ENCODE measurements around the gene NUP62. TPM values are rescaled to one million over a fixed set of nuclear protein-coding genes. Genes with fewer than 3 reads are reported as not detected.

The NUP62 gene
- total and polyA plus RNA-seq, 2 experiments from 2014 or later: 35.1 to 38.5 TPM

DNA sequence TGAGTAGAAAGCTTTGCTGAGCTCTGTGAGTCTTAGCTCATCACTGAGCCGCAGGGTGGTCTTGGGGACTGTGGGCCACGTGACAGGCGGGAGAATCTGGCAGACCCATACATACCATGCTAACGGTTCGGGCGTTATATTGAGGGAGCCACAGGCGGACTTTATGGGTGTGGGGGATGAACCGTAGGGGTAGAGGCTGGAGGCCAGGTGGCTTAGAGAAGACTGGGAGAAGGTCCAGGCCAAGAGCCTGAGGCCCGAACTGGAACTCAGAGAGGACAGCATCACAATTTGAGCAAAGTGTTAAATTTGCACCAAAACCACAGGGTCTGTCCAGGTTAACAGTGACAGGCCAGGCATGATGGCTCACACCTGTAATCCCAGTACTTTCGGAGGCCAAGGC, 15.6 kb downstream of the NUP62 start:
- no peak overlapping the region for H3K4me3 ChIP-seq
- H4K20me1 ChIP-seq (ENCODE audit: insufficient read depth): no peaks in the 10 kb centered on the region
- H3K4me1 ChIP-seq (ENCODE audit: insufficient read depth): no peaks in the 10 kb centered on the region
- no peak overlapping the region for H2AFZ ChIP-seq
- H3K27me3 ChIP-seq (replicated peaks; ENCODE audit: insufficient read depth): no peaks in the 10 kb centered on the region
- H3K36me3 ChIP-seq (ENCODE audit: low read depth): no peaks in the 10 kb centered on the region; the same call in 1 of the 2 replicates
- H3K9me2 ChIP-seq (ENCODE audit: insufficient read depth): no peaks in the 10 kb centered on the region
- 83 to 84% methylated on average over 10 of the region's 10 CpGs for WGBS, 2 experiments (ENCODE audit: low coverage in 1 of 2, low lambda C conversion rate in 2 of 2, missing lambda C conversion rate in 2 of 2)
- H3K79me2 ChIP-seq (ENCODE audit: insufficient read depth): peaks cover 37% of the 10 kb centered on the region
- TF ChIP-seq EZH2phosphoT487 (IDR thresholded peaks at IDR 0.05; ENCODE audit: insufficient read depth, low read depth): no peak
- no peak for TF ChIP-seq EZH2 (IDR thresholded peaks at IDR 0.05; ENCODE audit: insufficient read depth, poor library complexity, severe bottlenecking)
- no peaks in the 10 kb centered on the region for H3F3A ChIP-seq (ENCODE audit: insufficient read depth)
- no peak for DNase-seq
- no peak overlapping the region for H3K27ac ChIP-seq
- no peaks in the 10 kb centered on the region for H3K9me3 ChIP-seq (ENCODE audit: low read depth)
- in situ Hi-C loops (cut with MboI): no loop called here
- no peak overlapping the region for H3K4me2 ChIP-seq (ENCODE audit: unreplicated experiment)
- H3K9ac ChIP-seq: no peak overlapping the region

DNA sequence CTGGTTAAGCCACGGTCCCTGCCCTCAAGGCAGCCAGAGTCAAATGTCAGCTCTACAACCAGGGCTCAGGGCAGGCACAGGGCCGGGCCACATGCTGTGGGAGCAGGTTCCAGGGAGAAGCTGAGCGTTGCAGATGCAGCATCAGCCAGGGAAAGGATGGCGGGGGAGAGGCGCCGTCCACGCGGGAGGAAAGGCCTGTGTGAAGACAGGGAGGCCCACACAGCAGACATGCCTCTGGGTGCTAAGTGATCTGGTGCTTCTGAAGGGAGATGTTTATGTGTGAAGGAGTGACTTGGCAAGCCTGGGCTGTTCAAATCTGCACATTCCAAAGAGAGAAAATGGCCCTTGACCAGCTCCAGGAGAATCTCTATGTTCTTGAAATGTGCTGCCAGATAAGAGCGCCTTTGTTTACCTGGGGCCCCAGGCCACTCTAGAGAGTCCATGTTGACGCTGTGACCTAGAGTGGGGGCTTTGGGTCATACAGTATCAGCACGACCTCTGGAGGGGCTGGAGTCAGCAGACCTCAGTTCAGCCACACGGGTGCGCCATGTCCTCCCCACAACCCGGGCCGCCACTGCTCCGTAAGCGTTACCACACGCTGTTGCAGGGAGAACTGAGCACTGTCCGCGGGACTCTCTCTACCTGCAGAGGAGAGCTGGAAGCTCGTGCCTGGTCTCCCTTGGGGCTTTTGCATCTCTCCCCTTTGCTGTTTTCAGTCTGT, 16.2 kb downstream of the NUP62 start:
- Histone ChIP-seq H3K4me2 (ENCODE audit: unreplicated experiment) (no peak overlapping the region), H3K4me3 (no peak overlapping the region), H3K79me2 (ENCODE audit: insufficient read depth) (peaks cover 37% of the 10 kb centered on the region), H3K9me3 (ENCODE audit: low read depth) (no peaks in the 10 kb centered on the region), H3K9ac (no peak overlapping the region), H3K27me3 (replicated peaks; ENCODE audit: insufficient read depth) (no peaks in the 10 kb centered on the region), H3K36me3 (ENCODE audit: low read depth) (no peaks in the 10 kb centered on the region; the same call in 1 of the 2 replicates), H3K9me2 (ENCODE audit: insufficient read depth) (no peaks in the 10 kb centered on the region), H2AFZ (no peak overlapping the region), H4K20me1 (ENCODE audit: insufficient read depth) (no peaks in the 10 kb centered on the region), H3K27ac (no peak overlapping the region), H3F3A (ENCODE audit: insufficient read depth) (no peaks in the 10 kb centered on the region), H3K4me1 (ENCODE audit: insufficient read depth) (no peaks in the 10 kb centered on the region)
- 84 to 85% methylated on average over 21 of the region's 21 CpGs for WGBS, 2 experiments (ENCODE audit: low coverage in 1 of 2, low lambda C conversion rate in 2 of 2, missing lambda C conversion rate in 2 of 2)
- in situ Hi-C loops (cut with MboI): no loop called here
- DNase-seq: no peak
- TF ChIP-seq EZH2phosphoT487 (IDR thresholded peaks at IDR 0.05; ENCODE audit: insufficient read depth, low read depth) (no peak), EZH2 (IDR thresholded peaks at IDR 0.05; ENCODE audit: insufficient read depth, poor library complexity, severe bottlenecking) (no peak)

DNA sequence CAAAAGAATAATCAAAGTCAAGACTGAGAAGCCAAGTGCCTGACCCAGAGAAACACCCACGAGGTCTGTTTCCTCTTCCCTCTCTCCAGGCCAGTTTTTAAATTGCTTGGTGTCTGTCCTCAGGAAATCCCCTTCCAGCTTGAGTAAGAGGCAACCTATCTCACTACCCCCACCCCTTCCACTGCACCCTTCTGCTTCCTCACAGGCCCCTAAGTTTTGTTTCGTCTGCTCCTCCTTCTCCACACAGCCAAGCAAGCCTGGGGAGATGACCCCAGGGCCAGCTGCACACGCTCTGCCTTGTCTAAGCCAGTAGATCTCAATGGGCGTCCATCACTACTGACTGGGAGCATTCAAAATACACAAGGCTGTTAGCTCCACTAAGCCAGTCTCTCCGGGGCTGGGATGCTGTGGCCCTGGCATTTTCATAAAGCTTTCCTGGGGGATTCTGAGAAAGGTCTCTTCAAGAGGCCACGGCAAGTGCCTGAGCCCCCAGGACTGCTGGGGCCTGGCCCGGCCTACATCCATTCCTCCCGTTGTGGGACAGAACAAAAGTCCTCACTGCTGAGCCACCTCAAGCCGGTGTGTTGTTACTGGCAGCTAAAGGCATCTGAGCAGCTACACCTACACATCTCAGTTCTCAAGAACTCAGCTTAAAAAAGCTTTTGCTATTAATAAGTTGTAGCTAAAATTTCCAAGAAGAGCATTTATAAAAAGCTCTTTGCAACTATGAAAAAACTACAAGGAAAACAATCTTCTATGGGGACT, 17.7 kb downstream of the NUP62 start:
- DNase-seq: no peak
- in situ Hi-C loops (cut with MboI): no loop called here
- Histone ChIP-seq H3K4me1 (ENCODE audit: insufficient read depth) (no peaks in the 10 kb centered on the region), H3K79me2 (ENCODE audit: insufficient read depth) (peaks cover 23% of the 10 kb centered on the region), H3F3A (ENCODE audit: insufficient read depth) (no peaks in the 10 kb centered on the region), H3K36me3 (ENCODE audit: low read depth) (no peaks in the 10 kb centered on the region; the same call in 1 of the 2 replicates), H3K9me3 (ENCODE audit: low read depth) (no peaks in the 10 kb centered on the region), H3K9ac (no peak overlapping the region), H3K4me3 (no peak overlapping the region), H3K27ac (no peak overlapping the region), H3K27me3 (replicated peaks; ENCODE audit: insufficient read depth) (no peaks in the 10 kb centered on the region), H3K9me2 (ENCODE audit: insufficient read depth) (no peaks in the 10 kb centered on the region), H4K20me1 (ENCODE audit: insufficient read depth) (no peaks in the 10 kb centered on the region), H2AFZ (no peak overlapping the region), H3K4me2 (ENCODE audit: unreplicated experiment) (no peak overlapping the region)
- 67 to 69% methylated on average over 9 of the region's 9 CpGs for WGBS, 2 experiments (ENCODE audit: low coverage in 1 of 2, low lambda C conversion rate in 2 of 2, missing lambda C conversion rate in 2 of 2)
- TF ChIP-seq EZH2 (IDR thresholded peaks at IDR 0.05; ENCODE audit: insufficient read depth, poor library complexity, severe bottlenecking) (no peak), EZH2phosphoT487 (IDR thresholded peaks at IDR 0.05; ENCODE audit: insufficient read depth, low read depth) (no peak)

DNA sequence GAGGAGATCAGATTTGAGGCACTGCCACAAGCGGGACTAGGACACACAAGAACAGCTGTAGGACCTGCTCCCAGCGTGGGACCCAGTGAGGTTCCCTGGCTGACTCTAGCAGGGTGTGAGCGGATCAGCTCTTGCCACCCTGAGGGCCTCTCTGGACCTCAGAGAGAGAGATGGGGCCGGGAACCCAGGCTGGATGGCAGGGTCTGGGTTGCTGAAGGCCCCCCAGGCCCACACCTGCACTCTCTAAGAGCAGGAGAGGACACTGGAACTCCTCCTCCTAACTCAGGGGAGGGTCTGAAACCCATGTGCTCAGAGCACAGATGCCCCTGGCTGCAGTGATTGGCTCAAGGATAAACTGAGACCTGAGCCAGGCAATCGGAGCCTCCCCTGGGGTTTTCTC, 19.1 kb downstream of the NUP62 start:
- no peak overlapping the region for H3K4me3 ChIP-seq
- no peak overlapping the region for H3K4me2 ChIP-seq (ENCODE audit: unreplicated experiment)
- H4K20me1 ChIP-seq (ENCODE audit: insufficient read depth): no peaks in the 10 kb centered on the region
- in situ Hi-C loops (cut with MboI): no loop called here
- no peaks in the 10 kb centered on the region; the same call in 1 of the 2 replicates for H3K36me3 ChIP-seq (ENCODE audit: low read depth)
- peaks cover 12% of the 10 kb centered on the region for H3K79me2 ChIP-seq (ENCODE audit: insufficient read depth)
- TF ChIP-seq EZH2 (IDR thresholded peaks at IDR 0.05; ENCODE audit: insufficient read depth, poor library complexity, severe bottlenecking) (no peak), EZH2phosphoT487 (IDR thresholded peaks at IDR 0.05; ENCODE audit: insufficient read depth, low read depth) (no peak)
- no peak for DNase-seq
- H3K27ac ChIP-seq: no peak overlapping the region
- no peak overlapping the region for H2AFZ ChIP-seq
- no peaks in the 10 kb centered on the region for H3K4me1 ChIP-seq (ENCODE audit: insufficient read depth)
- H3K9me3 ChIP-seq (ENCODE audit: low read depth): no peaks in the 10 kb centered on the region
- no peak overlapping the region for H3K9ac ChIP-seq
- WGBS, 2 experiments (ENCODE audit: low coverage in 1 of 2, low lambda C conversion rate in 2 of 2, missing lambda C conversion rate in 2 of 2): 89 to 99% methylated on average over 3 to 5 of the region's 5 CpGs
- H3F3A ChIP-seq (ENCODE audit: insufficient read depth): no peaks in the 10 kb centered on the region
- H3K9me2 ChIP-seq (ENCODE audit: insufficient read depth): no peaks in the 10 kb centered on the region
- H3K27me3 ChIP-seq (replicated peaks; ENCODE audit: insufficient read depth): no peaks in the 10 kb centered on the region

All from GM23248 (cell line).